Articular chondrocyte of knee joint (primary cell): ENCODE measurements around the gene TMPRSS5. TPM values are rescaled to one million over a fixed set of nuclear protein-coding genes. Genes with fewer than 3 reads are reported as not detected.

Source experiments
- small RNA-seq: library from RNA; depleted of rRNA; stranded (forward); fragments of <200 nt; gene quantifications from one replicate; pipeline ENCODE3, GENCODE V24; 2012
- total RNA-seq: library from RNA; depleted of rRNA; stranded (reverse); fragments of >200 nt; gene quantifications from 2 replicates; pipeline ENCODE4 v1.2.3, GENCODE V29; 2012

Gene TMPRSS5
- total RNA-seq: 0.13 and 0.22 TPM in 2 replicates

DNA sequence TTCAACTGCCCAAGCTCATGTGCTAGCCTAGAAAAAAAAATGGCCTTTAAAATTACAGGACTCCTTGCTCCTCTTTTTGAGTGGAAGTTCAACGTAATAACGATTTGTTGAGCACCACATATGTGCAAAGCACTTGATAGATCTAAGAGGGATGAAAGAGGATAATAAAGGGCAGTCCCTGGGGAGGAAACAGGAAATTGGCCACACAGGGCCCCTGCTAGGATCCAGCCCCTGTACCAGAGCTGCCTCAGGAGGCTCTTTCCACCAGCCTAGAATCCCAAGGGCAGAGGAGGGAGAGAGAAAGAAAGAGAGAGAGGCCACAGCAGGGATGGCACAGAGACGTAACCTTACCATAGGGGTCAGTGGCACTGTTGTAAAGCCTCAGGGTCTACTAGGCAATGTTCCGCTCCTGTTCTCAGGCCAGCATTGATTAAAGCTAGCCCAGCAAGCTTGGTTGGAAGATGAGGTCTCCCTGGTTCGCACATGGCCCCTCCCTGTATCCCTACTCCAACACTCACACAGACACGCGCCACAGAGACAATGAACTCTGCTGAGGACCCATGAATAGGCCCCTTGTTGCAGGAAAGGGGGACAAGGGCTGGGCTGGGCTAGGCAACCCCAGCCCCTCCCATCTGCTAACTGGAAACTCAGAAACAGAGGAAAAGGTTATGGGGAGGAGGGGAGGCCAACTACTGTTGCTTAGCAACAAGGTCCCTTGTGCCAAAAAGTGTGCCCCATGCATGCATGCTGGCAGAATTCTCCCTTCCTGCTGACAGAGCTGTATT is at the start of gene TMPRSS5:
TMPRSS5 (minus strand) TSS at position 438 of the 785 bp plus-strand sequence; CDS start at position 354, 84 bp downstream.

Small RNAs within 50 kb of the gene (small RNA-seq; reads per million reads assigned to genes)
- not detected for gene RPS29P19

Other genes starting within 250 kb of the TMPRSS5 start
- gene DRD2, start 230.9 kb downstream of the TMPRSS5 start, total RNA-seq: 0.11 TPM in 1 of 2 replicates, not detected in the other
- gene ZW10, start 67.4 kb upstream of the TMPRSS5 start, total RNA-seq: 25.3 and 27.2 TPM in 2 replicates
- gene CLDN25, start 73.5 kb upstream of the TMPRSS5 start, total RNA-seq: not detected in 2 replicates
- gene USP28, start 169.3 kb upstream of the TMPRSS5 start, total RNA-seq: 32.5 and 35.0 TPM in 2 replicates
- gene HTR3B, start 198.5 kb upstream of the TMPRSS5 start, total RNA-seq: not detected in 2 replicates